ENCODE results near the gene NHEJ1. TPM values are rescaled to one million over a fixed set of nuclear protein-coding genes. Genes with fewer than 3 reads are reported as not detected.
A peak's percentile ranks its signal among the peaks of the same experiment; 100 is the strongest.

Gene NHEJ1
- total RNA-seq, 2 experiments from 2014 or later = 20.7 to 23.8 TPM

DNA sequence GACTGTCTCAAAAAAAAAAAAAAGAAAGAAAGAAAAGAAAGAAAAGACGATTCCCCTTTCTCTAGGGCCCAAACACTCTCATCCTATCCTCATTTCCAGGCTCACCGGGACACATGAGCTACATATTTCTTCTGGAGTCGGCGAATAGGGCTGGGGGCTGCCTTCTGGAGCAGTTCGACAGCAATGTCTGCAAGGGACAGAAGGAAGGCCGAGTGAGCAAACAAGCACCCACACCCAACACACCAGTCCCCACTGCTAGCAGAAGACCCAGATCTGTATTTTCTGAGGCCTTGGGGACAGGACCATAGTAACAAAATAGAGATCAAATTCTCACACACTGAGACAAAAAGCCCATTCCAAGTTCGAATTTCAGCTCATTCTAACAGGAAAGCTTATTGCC, 14.9 kb upstream of the NHEJ1 start:
- peaks cover 42% of the 10 kb centered on the region for H3K4me1 Mint-ChIP-seq

DNA sequence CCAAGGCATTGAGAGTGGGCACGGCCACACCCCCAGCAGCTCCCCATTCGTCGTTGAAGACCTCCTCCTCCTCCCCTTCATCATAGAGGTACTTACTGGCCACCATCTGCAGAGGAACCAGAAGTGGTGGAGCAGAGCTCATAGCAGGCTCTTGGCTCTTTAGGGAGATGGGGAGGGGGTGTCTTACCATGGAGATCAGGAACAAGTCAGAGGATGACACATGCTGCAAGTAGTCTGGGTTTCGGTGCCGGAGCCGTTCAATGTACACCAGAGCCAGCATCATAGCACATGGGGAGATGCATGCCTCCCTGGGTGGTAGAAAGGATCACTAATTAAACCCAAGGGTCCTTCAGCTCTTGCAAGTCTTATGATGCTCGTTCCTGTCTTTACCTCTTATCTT, 14.2 kb upstream of the NHEJ1 start:
- peak overlapping the region; percentile 0 for H3K4me3 Mint-ChIP-seq
- ATAC-seq (no peak), DNase-seq (no peak)
- ChIA-PET CTCF (interaction anchor here (0.9 to 3.1 kb wide), 7 partner anchors 16 to 120 kb away, joined by 3 to 29 read pairs (median 12); partner anchors contain the start of genes NHEJ1 and ZFAND2B), POLR2A (interaction anchor here (1.0 kb wide), 1 partner anchor 78 kb away, joined by 5 read pairs; the partner anchor contains the start of gene TUBA4B)
- no peaks in the 10 kb centered on the region for H3K27me3 Mint-ChIP-seq
- H3K27ac Mint-ChIP-seq = no peak overlapping the region
- H3K9me3 Mint-ChIP-seq (ENCODE audit: low read depth) = no peaks in the 10 kb centered on the region
- H3K36me3 Mint-ChIP-seq (ENCODE audit: low read depth) = peaks cover 21% of the 10 kb centered on the region
- intact Hi-C loops (cut with DNase I, micrococcal nuclease) = loop anchor here (5.0 kb wide), 2 partner anchors 122 to 518 kb away; partner anchors contain the start of genes BCS1L (in 1 of the 2) and ZNF142 (in 1 of the 2)
- peaks cover 42% of the 10 kb centered on the region for H3K4me1 Mint-ChIP-seq

More for the DNA sequence above, 14.9 kb upstream of the NHEJ1 start:
- Mint-ChIP-seq H3K27ac (peak overlapping the region; percentile 65), H3K27me3 (no peaks in the 10 kb centered on the region), H3K4me3 (peak overlapping the region; percentile 86), H3K9me3 (ENCODE audit: low read depth) (no peaks in the 10 kb centered on the region), H3K36me3 (ENCODE audit: low read depth) (peaks cover 28% of the 10 kb centered on the region)
- ChIA-PET POLR2A (interaction anchor here (0.6 to 1.4 kb wide), 5 partner anchors 54 to 119 kb away, joined by 3 to 5 read pairs (median 4); partner anchors contain the start of genes ANKZF1, ATG9A, DNAJB2 and TUBA4A), CTCF (interaction anchor here (0.6 to 3.1 kb wide), 19 partner anchors 9 to 141 kb away, joined by 3 to 29 read pairs (median 5); partner anchors contain the start of genes ABCB6, DNAJB2, NHEJ1 and ZFAND2B)
- ATAC-seq (no peak), DNase-seq (no peak)
- intact Hi-C loops (cut with DNase I, micrococcal nuclease) = loop anchor here (5.0 kb wide), 2 partner anchors 122 to 518 kb away; partner anchors contain the start of genes BCS1L (in 1 of the 2) and ZNF142 (in 1 of the 2)

DNA sequence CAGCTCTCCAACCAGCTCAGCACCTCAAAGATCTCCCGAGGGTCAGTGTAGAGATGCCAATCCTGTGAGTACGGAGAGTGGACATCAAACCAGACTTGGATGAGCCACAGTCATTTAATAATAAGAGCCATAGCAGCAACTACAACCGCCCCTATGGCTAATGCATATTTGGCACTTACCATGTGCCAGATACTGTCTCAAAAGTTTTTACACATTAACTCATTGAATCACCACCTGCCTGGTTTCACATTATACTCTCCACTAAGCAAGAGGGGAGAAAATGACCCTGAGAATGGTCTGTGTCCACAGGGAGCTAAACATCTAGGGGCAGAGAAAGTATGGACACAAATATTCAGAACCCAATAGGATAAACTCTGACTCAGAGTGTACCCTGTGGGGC, 13.5 kb upstream of the NHEJ1 start:
- DNase-seq (no peak), ATAC-seq (no peak)
- no peaks in the 10 kb centered on the region for H3K27me3 Mint-ChIP-seq
- peaks cover 36% of the 10 kb centered on the region for H3K4me1 Mint-ChIP-seq
- H3K9me3 Mint-ChIP-seq (ENCODE audit: low read depth) = no peaks in the 10 kb centered on the region
- peak overlapping the region; percentile 0 for H3K4me3 Mint-ChIP-seq
- no peak overlapping the region for H3K27ac Mint-ChIP-seq
- peaks cover 21% of the 10 kb centered on the region for H3K36me3 Mint-ChIP-seq (ENCODE audit: low read depth)
- CTCF ChIA-PET = interaction anchor here (0.8 to 3.1 kb wide), 7 partner anchors 10 to 164 kb away, joined by 3 to 29 read pairs (median 5); partner anchors contain the start of gene ZFAND2B
- intact Hi-C loops (cut with DNase I, micrococcal nuclease) = no loop called here
- POLR2A ChIA-PET = no interaction called here

DNA sequence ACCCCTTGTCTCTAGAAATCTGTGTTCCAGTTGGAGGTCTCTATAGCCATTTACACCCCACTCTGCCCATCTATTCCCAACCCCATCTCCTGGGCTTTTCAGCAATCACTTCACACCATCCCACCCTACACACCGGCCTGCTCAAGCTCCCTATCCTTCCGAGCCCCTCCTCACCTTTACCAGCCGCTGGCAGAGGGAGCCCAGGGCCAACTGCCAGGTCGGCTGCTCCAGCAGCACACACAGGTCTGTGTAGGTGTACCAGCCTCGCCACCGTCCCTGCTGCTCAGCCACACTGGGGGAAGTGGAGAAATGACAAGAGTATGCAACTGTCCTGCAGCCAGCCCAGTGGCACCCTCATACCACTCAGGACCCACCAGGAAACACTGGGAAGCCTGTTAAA, 12.6 kb upstream of the NHEJ1 start:
- Mint-ChIP-seq H3K9me3 (ENCODE audit: low read depth) (no peaks in the 10 kb centered on the region), H3K4me3 (no peak overlapping the region), H3K27ac (peak overlapping the region; percentile 39), H3K4me1 (peaks cover 31% of the 10 kb centered on the region), H3K27me3 (no peaks in the 10 kb centered on the region), H3K36me3 (ENCODE audit: low read depth) (peaks cover 21% of the 10 kb centered on the region)
- DNase-seq (no peak), ATAC-seq (no peak)
- POLR2A ChIA-PET = no interaction called here
- CTCF ChIA-PET = interaction anchor here (0.6 to 1.9 kb wide), 10 partner anchors 9 to 127 kb away, joined by 3 to 12 read pairs (median 4); partner anchors contain the start of genes ABCB6 and NHEJ1
- intact Hi-C loops (cut with DNase I, micrococcal nuclease) = no loop called here

DNA sequence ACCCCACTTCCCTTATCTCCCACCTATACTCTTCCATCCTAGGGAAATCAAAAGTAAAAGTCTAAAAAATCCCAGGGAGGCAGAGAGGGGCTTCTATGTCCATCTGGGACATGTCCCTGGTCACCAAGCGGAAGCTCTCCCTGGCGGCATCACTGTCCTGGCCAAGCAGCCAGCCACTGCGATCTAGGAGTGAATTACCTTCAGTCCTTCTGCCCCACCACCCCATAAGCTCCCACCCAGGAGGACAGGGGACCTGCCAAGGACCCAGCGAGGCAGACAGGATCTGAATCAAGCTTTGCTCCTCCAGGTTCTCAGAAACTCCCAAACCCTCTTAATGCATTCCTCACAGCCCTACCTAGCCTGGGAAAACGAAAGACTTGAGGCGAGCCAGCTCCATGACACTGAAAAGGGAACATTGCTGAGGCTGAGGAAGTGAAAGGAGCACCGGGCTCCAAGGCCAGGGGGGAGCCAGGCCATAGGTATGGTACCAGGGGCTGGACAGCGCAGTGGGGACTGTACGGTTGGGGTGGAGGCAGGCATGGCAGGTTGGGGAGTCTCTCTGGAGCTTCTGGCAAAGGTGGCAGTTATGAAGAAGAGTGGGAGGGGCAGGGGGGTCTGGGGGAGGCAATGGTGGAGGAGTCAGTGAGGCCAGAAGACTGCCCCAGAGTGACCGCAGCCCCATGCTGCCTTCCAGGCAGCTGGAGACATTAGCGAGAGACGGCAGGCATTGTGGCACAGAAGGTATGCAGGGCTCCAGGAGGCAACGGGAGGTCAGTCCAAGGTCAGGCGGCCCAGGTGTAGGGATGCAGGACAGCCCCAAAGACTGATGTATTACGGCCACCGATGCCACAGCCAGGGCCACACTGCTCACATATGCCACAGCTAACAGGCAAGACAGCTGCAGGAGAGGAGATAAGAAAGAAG, 11.9 kb upstream of the NHEJ1 start:
- H3K4me3 Mint-ChIP-seq = no peak overlapping the region
- ChIA-PET CTCF (interaction anchor here (0.5 to 3.2 kb wide), 18 partner anchors 9 to 179 kb away, joined by 3 to 15 read pairs (median 4); partner anchors contain the start of genes ABCB6 and NHEJ1), POLR2A (interaction anchor here (0.6 kb wide), 1 partner anchor 107 kb away, joined by 4 read pairs; the partner anchor contains the start of gene DNAJB2)
- H3K27ac Mint-ChIP-seq = no peak overlapping the region
- H3K4me1 Mint-ChIP-seq = peaks cover 31% of the 10 kb centered on the region
- no peaks in the 10 kb centered on the region for H3K9me3 Mint-ChIP-seq (ENCODE audit: low read depth)
- no peaks in the 10 kb centered on the region for H3K27me3 Mint-ChIP-seq
- no peak for ATAC-seq
- no peak for DNase-seq
- intact Hi-C loops (cut with DNase I, micrococcal nuclease) = no loop called here
- peaks cover 21% of the 10 kb centered on the region for H3K36me3 Mint-ChIP-seq (ENCODE audit: low read depth)

DNA sequence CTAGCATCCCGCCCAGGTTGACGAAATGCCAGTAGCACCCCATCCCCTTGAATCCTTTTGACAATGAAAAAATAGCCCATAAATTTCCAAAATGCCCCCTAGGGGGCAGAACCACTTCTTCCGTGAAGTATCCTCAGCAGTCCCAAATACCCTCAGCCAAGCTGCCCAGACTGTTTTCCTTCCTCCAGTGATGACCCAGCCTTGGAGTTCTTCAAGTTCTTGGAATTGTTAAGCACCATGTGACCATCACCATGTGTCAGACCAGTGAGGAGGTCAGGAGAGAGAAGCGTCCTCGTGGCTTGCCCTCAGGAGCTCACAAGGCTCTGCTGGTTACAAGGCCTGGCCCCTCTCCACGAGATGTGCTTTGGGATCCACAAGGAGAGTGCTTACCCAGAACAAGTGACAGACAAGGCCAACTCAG, 10.6 kb upstream of the NHEJ1 start:
- intact Hi-C loops (cut with DNase I, micrococcal nuclease) = loop anchor here in 1 of 2 experiments (1.0 kb wide), 1 partner anchor 40 kb away; no protein-coding TSS in a partner anchor
- peak overlapping the region; percentile 2 for H3K27ac Mint-ChIP-seq

DNA sequence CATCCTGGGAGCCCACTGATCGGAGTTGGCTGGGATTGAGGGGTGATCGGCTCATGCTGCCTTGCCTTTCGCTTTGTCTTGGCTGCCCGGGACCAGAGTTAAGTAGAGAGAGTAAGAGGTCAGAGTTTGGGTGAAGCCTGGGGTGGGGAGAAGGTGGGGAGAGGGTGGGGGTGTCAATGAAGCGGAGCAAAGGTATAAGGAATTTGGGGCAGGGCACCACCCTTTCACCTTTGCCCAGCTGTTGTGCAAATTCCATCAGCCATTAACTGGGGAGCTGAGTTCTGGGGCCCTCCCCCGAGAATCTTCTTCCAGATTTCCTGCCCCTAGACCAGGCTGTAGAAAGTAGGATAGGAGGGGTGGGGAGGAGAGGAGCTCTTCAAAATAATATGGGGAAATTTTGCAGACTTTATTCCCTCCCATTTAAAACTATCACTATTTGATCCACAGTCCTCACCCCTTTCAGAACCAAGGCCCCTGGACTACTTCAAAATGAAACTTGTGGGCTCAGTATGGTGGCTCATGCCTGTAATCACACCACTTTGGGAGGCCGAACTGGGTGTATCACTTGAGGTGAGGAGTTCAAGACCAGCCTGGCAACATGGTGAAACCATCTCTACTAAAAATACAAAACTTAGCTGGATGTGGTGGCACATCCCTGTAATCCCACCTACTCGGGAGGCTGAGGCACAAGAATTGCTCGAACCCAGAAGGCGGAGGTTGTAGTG, 9.5 kb upstream of the NHEJ1 start, which contains the start of gene SLC23A3:
Gene SLC23A3, minus strand, starts transcription at position 100 of the 725 bp plus-strand sequence. Its CDS starts 45 bp downstream, at position 55.
- no peaks in the 10 kb centered on the region for H3K27me3 Mint-ChIP-seq
- H3K36me3 Mint-ChIP-seq (ENCODE audit: low read depth) = peaks cover 22% of the 10 kb centered on the region
- peaks cover 21% of the 10 kb centered on the region for H3K4me1 Mint-ChIP-seq
- ChIA-PET CTCF (interaction anchor here (0.8 to 3.2 kb wide), 19 partner anchors 9 to 125 kb away, joined by 3 to 19 read pairs (median 4); partner anchors contain the start of genes ABCB6 and ZFAND2B), POLR2A (interaction anchor here (0.8 kb wide), 1 partner anchor 10 kb away, joined by 11 read pairs; the partner anchor contains the start of gene NHEJ1)
- H3K9me3 Mint-ChIP-seq (ENCODE audit: low read depth) = no peaks in the 10 kb centered on the region
- intact Hi-C loops (cut with DNase I, micrococcal nuclease) = no loop called here
- no peak within 1 kb of the TSS for H3K4me3 Mint-ChIP-seq
- peak; percentile 68 for ATAC-seq
- peak; percentile 34 for DNase-seq
- peak within 1 kb of the TSS; percentile 39 for H3K27ac Mint-ChIP-seq

More for the DNA sequence above, 10.6 kb upstream of the NHEJ1 start:
- DNase-seq = peak; percentile 39
- Mint-ChIP-seq H3K4me3 (no peak overlapping the region), H3K9me3 (ENCODE audit: low read depth) (no peaks in the 10 kb centered on the region), H3K27me3 (no peaks in the 10 kb centered on the region), H3K4me1 (peaks cover 31% of the 10 kb centered on the region), H3K36me3 (ENCODE audit: low read depth) (peaks cover 25% of the 10 kb centered on the region)
- ChIA-PET CTCF (interaction anchor here (0.6 to 3.2 kb wide), 22 partner anchors 11 to 942 kb away, joined by 3 to 19 read pairs (median 5); partner anchors contain the start of genes ABCB6 and NHEJ1), POLR2A (interaction anchor here (0.6 kb wide), 1 partner anchor 34 kb away, joined by 3 read pairs; no protein-coding TSS in a partner anchor)
- peak; percentile 64 for ATAC-seq

DNA sequence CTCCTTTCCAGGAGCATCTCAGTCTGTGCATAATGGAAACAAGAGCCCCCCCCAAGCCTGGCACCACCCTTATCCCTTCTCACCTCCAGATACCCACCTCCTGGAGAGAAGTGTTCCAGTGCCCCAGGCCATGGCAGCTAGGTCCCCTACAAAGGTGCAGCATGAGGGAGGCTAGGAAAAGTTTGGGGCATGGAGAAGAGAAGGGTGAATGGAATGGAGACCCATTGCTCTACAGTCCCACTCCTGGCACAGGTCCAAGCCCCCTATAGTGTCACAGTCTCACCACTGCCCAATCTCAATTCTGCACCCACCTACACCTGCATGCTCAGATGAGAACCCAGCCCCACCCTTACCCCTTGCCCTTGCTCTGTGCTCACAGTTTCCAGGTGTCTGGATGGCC, 8.3 kb upstream of the NHEJ1 start:
- ChIA-PET POLR2A (no interaction called here), CTCF (interaction anchor here (0.8 to 2.9 kb wide), 2 partner anchors 14 to 29 kb away, joined by 4 to 19 read pairs; no protein-coding TSS in a partner anchor)
- ATAC-seq = no peak

DNA sequence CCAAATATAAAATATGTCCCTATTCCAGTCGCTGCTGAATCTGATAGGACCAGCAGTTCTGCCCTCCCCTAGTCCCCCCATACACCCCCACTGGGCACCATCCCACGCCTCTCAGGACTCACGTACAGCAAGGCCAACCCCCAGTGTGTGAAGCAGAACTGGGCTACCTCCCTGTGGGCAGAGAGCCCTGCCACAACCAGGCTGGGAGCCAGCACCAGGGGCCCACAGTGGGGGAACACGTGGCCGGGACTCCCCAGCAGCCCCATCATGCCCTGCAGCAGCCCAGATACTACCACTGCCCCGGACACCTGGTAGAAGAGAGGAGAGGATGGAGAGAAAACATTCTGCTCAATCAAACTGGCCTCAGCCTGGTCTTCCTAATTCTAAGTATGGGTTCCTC, 7.9 kb upstream of the NHEJ1 start:
- POLR2A ChIA-PET = no interaction called here
- Mint-ChIP-seq H3K36me3 (ENCODE audit: low read depth) (peaks cover 12% of the 10 kb centered on the region), H3K27ac (no peak overlapping the region), H3K9me3 (ENCODE audit: low read depth) (no peaks in the 10 kb centered on the region), H3K27me3 (no peaks in the 10 kb centered on the region), H3K4me3 (no peak overlapping the region), H3K4me1 (peaks cover 10% of the 10 kb centered on the region)
- ATAC-seq (no peak), DNase-seq (no peak)
- CTCF ChIA-PET = no interaction called here
- intact Hi-C loops (cut with DNase I, micrococcal nuclease) = no loop called here

More for the DNA sequence above, 8.3 kb upstream of the NHEJ1 start:
- Mint-ChIP-seq H3K36me3 (ENCODE audit: low read depth) (peaks cover 13% of the 10 kb centered on the region), H3K9me3 (ENCODE audit: low read depth) (no peaks in the 10 kb centered on the region), H3K4me3 (no peak overlapping the region), H3K4me1 (peaks cover 10% of the 10 kb centered on the region), H3K27me3 (no peaks in the 10 kb centered on the region), H3K27ac (no peak overlapping the region)
- intact Hi-C loops (cut with DNase I, micrococcal nuclease) = no loop called here
- DNase-seq = no peak

DNA sequence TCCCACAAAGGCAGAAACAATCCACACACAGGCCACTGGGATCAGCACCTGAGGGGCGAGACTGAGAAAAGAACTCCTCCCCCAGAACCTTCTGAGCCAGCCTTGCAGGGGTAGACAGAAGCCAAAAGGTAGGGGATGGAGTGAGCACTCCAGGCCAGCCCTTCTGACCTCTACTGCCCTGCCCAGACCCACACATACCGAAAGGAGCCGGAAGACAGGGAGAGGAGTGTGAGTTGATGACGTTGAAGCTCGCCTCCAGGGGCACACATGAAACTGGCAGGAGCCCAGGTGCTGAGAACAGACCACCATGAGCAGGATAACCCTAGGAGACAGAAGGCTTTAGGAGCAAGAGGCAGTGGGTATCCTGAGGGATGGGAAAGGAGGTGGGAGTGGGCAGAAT, 7.4 kb upstream of the NHEJ1 start:
- Mint-ChIP-seq H3K27ac (no peak overlapping the region), H3K4me3 (no peak overlapping the region), H3K4me1 (peaks cover 10% of the 10 kb centered on the region), H3K36me3 (ENCODE audit: low read depth) (peaks cover 8% of the 10 kb centered on the region), H3K9me3 (ENCODE audit: low read depth) (no peaks in the 10 kb centered on the region), H3K27me3 (no peaks in the 10 kb centered on the region)
- ChIA-PET CTCF (no interaction called here), POLR2A (no interaction called here)
- DNase-seq (no peak), ATAC-seq (no peak)
- intact Hi-C loops (cut with DNase I, micrococcal nuclease) = no loop called here

Data from activated CD4-positive, alpha-beta T cell treated with anti-CD3 and anti-CD28 coated beads for 36 hours (primary cell).